Mesendoderm (in vitro differentiated cells): ENCODE results near the gene DEFB110.

Source experiments
- DNase-seq: peaks from one replicate; pipeline ENCODE4 v3.0.0; 2013
- H2AK5ac ChIP-seq: 2 replicates; pipeline ENCODE4 v1.6.1; 2013; ENCODE audit warnings: low read length, inconsistent platforms
- H2BK120ac ChIP-seq: 2 replicates; pipeline ENCODE4 v1.6.1; 2013; ENCODE audit warnings: low read depth, mild to moderate bottlenecking, low read length, moderate library complexity, mixed read lengths
- H2BK15ac ChIP-seq: replicated peaks from 2 replicates; pipeline ENCODE4 v1.6.1; 2013; ENCODE audit warnings: low read depth, mild to moderate bottlenecking, moderate library complexity
- H2BK5ac ChIP-seq: 2 replicates; pipeline ENCODE4 v1.6.1; 2013; ENCODE audit warnings: low read length, inconsistent platforms
- H3K18ac ChIP-seq: 2 replicates; pipeline ENCODE4 v1.6.1; 2013; ENCODE audit warnings: mild to moderate bottlenecking, low read length, mixed read lengths
- H3K23ac ChIP-seq: one replicate; pipeline ENCODE4 v1.6.1; 2013; ENCODE audit warnings: low read length
- H3K27ac ChIP-seq: 2 replicates; pipeline ENCODE4 v1.5.1; 2013; ENCODE audit warnings: low read depth, mild to moderate bottlenecking, inconsistent platforms, low read length, moderate library complexity
- H3K27me3 ChIP-seq: 2 replicates; pipeline ENCODE4 v1.6.1; 2013; ENCODE audit warnings: low read length, control low read depth, mild to moderate bottlenecking, inconsistent platforms; ENCODE audit not compliant: insufficient read depth, poor library complexity
- H3K36me3 ChIP-seq: 2 replicates; pipeline ENCODE4 v1.6.1; 2013; ENCODE audit warnings: low read length, inconsistent platforms; ENCODE audit not compliant: control insufficient read depth, insufficient read depth
- H3K4ac ChIP-seq: one replicate; pipeline ENCODE4 v1.6.1; 2013; ENCODE audit warnings: low read depth, mild to moderate bottlenecking, low read length, moderate library complexity
- H3K4me1 ChIP-seq: 2 replicates; pipeline ENCODE4 v1.6.1; 2013; ENCODE audit warnings: low read depth, low read length, inconsistent platforms; ENCODE audit not compliant: control insufficient read depth
- H3K4me2 ChIP-seq: 2 replicates; pipeline ENCODE4 v1.6.1; 2013; ENCODE audit warnings: low read length
- H3K4me3 ChIP-seq: 2 replicates; pipeline ENCODE4 v1.5.1; 2013; ENCODE audit warnings: mild to moderate bottlenecking, low read length
- H3K56ac ChIP-seq: one replicate; pipeline ENCODE4 v1.6.1; 2013; ENCODE audit warnings: low read length
- H3K79me1 ChIP-seq: 2 replicates; pipeline ENCODE4 v1.6.1; 2013; ENCODE audit warnings: low read length, inconsistent platforms
- H3K79me2 ChIP-seq: 2 replicates; pipeline ENCODE4 v1.6.1; 2013; ENCODE audit warnings: mild to moderate bottlenecking, low read length; ENCODE audit not compliant: control insufficient read depth, insufficient read depth
- H3K9ac ChIP-seq: 2 replicates; pipeline ENCODE4 v1.6.1; 2013; ENCODE audit warnings: low read length, inconsistent platforms
- H4K5ac ChIP-seq: one replicate; pipeline ENCODE4 v1.6.1; 2013; ENCODE audit warnings: low read length
- H4K8ac ChIP-seq: one replicate; pipeline ENCODE4 v1.6.1; 2013; ENCODE audit warnings: low read depth, mild to moderate bottlenecking, control low read depth, low read length, moderate library complexity
- WGBS: extraction: QIAGEN DNeasy Blood & Tissue Kit; methylation state at CpG from one replicate; pipeline ENCODE4 v1.1.7; 2013; ENCODE audit warnings: low lambda C conversion rate, missing lambda C conversion rate; ENCODE audit not compliant: insufficient coverage; ENCODE audit errors: extremely low coverage; 5-methylcytosine and 5-hydroxymethylcytosine counted together

Gene DEFB110

GRCh38 chr6:50030777-50031562 lies 9.2 kb upstream of the DEFB110 start:
- no peak overlapping the region for H2BK15ac ChIP-seq
- H3K4ac ChIP-seq: no peak overlapping the region
- H4K5ac ChIP-seq: no peak overlapping the region
- H3K4me2 ChIP-seq: peak overlapping the region; percentile 41
- no peaks in the 10 kb centered on the region for H3K27me3 ChIP-seq
- no peaks in the 10 kb centered on the region for H3K79me2 ChIP-seq
- no peak overlapping the region for H2BK120ac ChIP-seq
- no peaks in the 10 kb centered on the region for H3K79me1 ChIP-seq
- no peak overlapping the region for H3K4me3 ChIP-seq
- no peak overlapping the region for H2AK5ac ChIP-seq
- WGBS: no CpG with 5 or more reads among the region's 18 CpGs
- H3K27ac ChIP-seq: no peak overlapping the region
- peak overlapping the region; percentile 78 for H3K56ac ChIP-seq
- H3K9ac ChIP-seq: no peak overlapping the region
- no peak overlapping the region for H4K8ac ChIP-seq
- DNase-seq: peak; percentile 86
- H3K36me3 ChIP-seq: no peaks in the 10 kb centered on the region
- no peak overlapping the region for H3K23ac ChIP-seq
- no peak overlapping the region for H3K18ac ChIP-seq
- no peaks in the 10 kb centered on the region for H3K4me1 ChIP-seq
- H2BK5ac ChIP-seq: no peak overlapping the region

- no peak overlapping the region for H3K9ac ChIP-seq
- no peak overlapping the region for H2BK15ac ChIP-seq
- no peak overlapping the region for H2BK5ac ChIP-seq
- H3K27me3 ChIP-seq: no peaks in the 10 kb centered on the region
- WGBS: no CpG with 5 or more reads among the region's 14 CpGs
- no peak overlapping the region for H3K4me3 ChIP-seq
- no peaks in the 10 kb centered on the region for H3K79me1 ChIP-seq
- H3K4me2 ChIP-seq: no peak overlapping the region
- H3K36me3 ChIP-seq: no peaks in the 10 kb centered on the region
- no peaks in the 10 kb centered on the region for H3K4me1 ChIP-seq
- H3K79me2 ChIP-seq: no peaks in the 10 kb centered on the region
- H2AK5ac ChIP-seq: no peak overlapping the region
- no peak overlapping the region for H3K4ac ChIP-seq
- H4K8ac ChIP-seq: no peak overlapping the region
- H3K56ac ChIP-seq: peak overlapping the region; percentile 19
- DNase-seq: peak; percentile 0
- H3K18ac ChIP-seq: no peak overlapping the region
- H4K5ac ChIP-seq: no peak overlapping the region
- H2BK120ac ChIP-seq: no peak overlapping the region
- no peak overlapping the region for H3K27ac ChIP-seq
- H3K23ac ChIP-seq: no peak overlapping the region
Measured at GRCh38 chr6:50030350-50030749, 8.6 kb upstream of the DEFB110 start.

GRCh38 chr6:50025258-50025657 lies 3.5 kb upstream of the DEFB110 start:
- no peak overlapping the region for H2BK15ac ChIP-seq
- no peak overlapping the region for H3K27ac ChIP-seq
- H4K5ac ChIP-seq: no peak overlapping the region
- no peaks in the 10 kb centered on the region for H3K27me3 ChIP-seq
- no peaks in the 10 kb centered on the region for H3K36me3 ChIP-seq
- no peaks in the 10 kb centered on the region for H3K79me2 ChIP-seq
- no peaks in the 10 kb centered on the region for H3K4me1 ChIP-seq
- no peak for DNase-seq
- no peak overlapping the region for H3K4me2 ChIP-seq
- no CpG with 5 or more reads among the region's 4 CpGs for WGBS
- no peak overlapping the region for H2BK120ac ChIP-seq
- no peak overlapping the region for H3K4me3 ChIP-seq
- no peaks in the 10 kb centered on the region for H3K79me1 ChIP-seq
- no peak overlapping the region for H3K23ac ChIP-seq
- no peak overlapping the region for H3K9ac ChIP-seq
- H2BK5ac ChIP-seq: no peak overlapping the region
- H2AK5ac ChIP-seq: no peak overlapping the region
- H4K8ac ChIP-seq: no peak overlapping the region
- H3K56ac ChIP-seq: no peak overlapping the region
- no peak overlapping the region for H3K4ac ChIP-seq
- H3K18ac ChIP-seq: no peak overlapping the region

GRCh38 chr6:50007819-50008218 lies 14.0 kb downstream of the DEFB110 start:
- Histone ChIP-seq H3K4me2 (no peak overlapping the region), H3K79me1 (no peaks in the 10 kb centered on the region), H2BK120ac (no peak overlapping the region), H3K23ac (no peak overlapping the region), H3K4me3 (no peak overlapping the region), H3K4ac (no peak overlapping the region), H2BK5ac (no peak overlapping the region), H3K27me3 (no peaks in the 10 kb centered on the region), H4K8ac (no peak overlapping the region), H3K4me1 (no peaks in the 10 kb centered on the region), H3K56ac (no peak overlapping the region), H3K79me2 (no peaks in the 10 kb centered on the region), H3K9ac (no peak overlapping the region), H3K36me3 (no peaks in the 10 kb centered on the region), H2BK15ac (no peak overlapping the region), H3K18ac (no peak overlapping the region), H4K5ac (no peak overlapping the region), H2AK5ac (no peak overlapping the region), H3K27ac (no peak overlapping the region)
- no CpG with 5 or more reads among the region's 3 CpGs for WGBS
- no peak for DNase-seq

GRCh38 chr6:50003139-50003538 lies 18.7 kb downstream of the DEFB110 start:
- no peak overlapping the region for H4K8ac ChIP-seq
- no peak overlapping the region for H3K4ac ChIP-seq
- H2BK5ac ChIP-seq: no peak overlapping the region
- no peaks in the 10 kb centered on the region for H3K79me2 ChIP-seq
- H3K79me1 ChIP-seq: no peaks in the 10 kb centered on the region
- H3K56ac ChIP-seq: no peak overlapping the region
- H3K27me3 ChIP-seq: no peaks in the 10 kb centered on the region
- H3K23ac ChIP-seq: no peak overlapping the region
- H2BK15ac ChIP-seq: no peak overlapping the region
- H3K27ac ChIP-seq: no peak overlapping the region
- no peak overlapping the region for H3K4me2 ChIP-seq
- no peak overlapping the region for H3K4me3 ChIP-seq
- no CpG with 5 or more reads among the region's 3 CpGs for WGBS
- no peak for DNase-seq
- H2AK5ac ChIP-seq: no peak overlapping the region
- H2BK120ac ChIP-seq: no peak overlapping the region
- H3K36me3 ChIP-seq: no peaks in the 10 kb centered on the region
- no peaks in the 10 kb centered on the region for H3K4me1 ChIP-seq
- no peak overlapping the region for H3K9ac ChIP-seq
- no peak overlapping the region for H3K18ac ChIP-seq
- no peak overlapping the region for H4K5ac ChIP-seq

- no peaks in the 10 kb centered on the region for H3K4me1 ChIP-seq
- H4K8ac ChIP-seq: no peak overlapping the region
- H2AK5ac ChIP-seq: no peak overlapping the region
- H3K56ac ChIP-seq: no peak overlapping the region
- H3K18ac ChIP-seq: no peak overlapping the region
- H3K23ac ChIP-seq: no peak overlapping the region
- no peak overlapping the region for H3K4me2 ChIP-seq
- no peak overlapping the region for H3K4me3 ChIP-seq
- no peak overlapping the region for H2BK5ac ChIP-seq
- no peak overlapping the region for H3K27ac ChIP-seq
- H3K9ac ChIP-seq: no peak overlapping the region
- no peak for DNase-seq
- H3K4ac ChIP-seq: no peak overlapping the region
- H2BK120ac ChIP-seq: no peak overlapping the region
- no peaks in the 10 kb centered on the region for H3K27me3 ChIP-seq
- H3K79me2 ChIP-seq: no peaks in the 10 kb centered on the region
- no peaks in the 10 kb centered on the region for H3K79me1 ChIP-seq
- H3K36me3 ChIP-seq: no peaks in the 10 kb centered on the region
- no peak overlapping the region for H4K5ac ChIP-seq
- no peak overlapping the region for H2BK15ac ChIP-seq
Measured at GRCh38 chr6:49995278-49995677, 26.5 kb downstream of the DEFB110 start.
